IMR-90 (cell line): ENCODE data around the gene SSR4. TPM values are rescaled to one million over a fixed set of nuclear protein-coding genes. Genes with fewer than 3 reads are reported as not detected.

Experiments used
- ATAC-seq: fragments of 200-7000 bp; cut with Tn5 transposase; 2 replicates; pipeline ENCODE4 v1.9.1; 2020; ENCODE audit warnings: low read depth, mild to moderate bottlenecking, moderate library complexity
- BruUV-seq: library from RNA; stranded (reverse); fragments of 400-500 nt; replicated peaks from 2 replicates; lab custom pipeline; 2021; lab: Mats Ljungman, UMichigan
- CTCF ChIA-PET: fragments of 300-600 bp; formaldehyde crosslinking; extraction: SDS; loops from one replicate; lab custom pipeline; 2021; ENCODE audit warnings: antibody characterized with exemption; lab: Yijun Ruan, JAX
- POLR2A ChIA-PET: fragments of 300-600 bp; sonication (Branson Sonifier 250); formaldehyde crosslinking; loops from one replicate; lab custom pipeline; 2022; ENCODE audit warnings: antibody characterized with exemption; ENCODE audit not compliant: unreplicated experiment; lab: Charles Lee
- DNase-seq: peaks from one replicate; pipeline ENCODE4 v3.0.0; 2013
- H2AFZ ChIP-seq: replicated peaks from 2 replicates; pipeline ENCODE3; 2013; ENCODE audit warnings: low read length, mild to moderate bottlenecking; ENCODE audit not compliant: poor library complexity
- H2AK5ac ChIP-seq: 2 replicates; pipeline ENCODE4 v1.6.1; 2013; ENCODE audit warnings: low read depth, low read length, inconsistent platforms
- H2AK9ac ChIP-seq: replicated peaks from 2 replicates; pipeline ENCODE3; 2013; ENCODE audit warnings: mild to moderate bottlenecking, low read depth, low read length, moderate library complexity; ENCODE audit not compliant: poor library complexity
- H2BK120ac ChIP-seq: 2 replicates; pipeline ENCODE4 v1.6.1; 2013; ENCODE audit warnings: low read depth, low read length, inconsistent platforms
- H2BK15ac ChIP-seq: 3 replicates; pipeline ENCODE4 v1.6.1; 2013; ENCODE audit warnings: low read depth, low read length, inconsistent platforms
- H2BK20ac ChIP-seq: 2 replicates; pipeline ENCODE4 v1.6.1; 2013; ENCODE audit warnings: low read depth, mild to moderate bottlenecking, inconsistent platforms, low read length, moderate library complexity
- H2BK5ac ChIP-seq: 2 replicates; pipeline ENCODE4 v1.6.1; 2013; ENCODE audit warnings: mild to moderate bottlenecking, low read depth, low read length, inconsistent platforms; ENCODE audit not compliant: poor library complexity, severe bottlenecking
- H3K14ac ChIP-seq: replicated peaks from 2 replicates; pipeline ENCODE4 v1.6.1; 2013; ENCODE audit warnings: low read depth, low read length, inconsistent platforms
- H3K18ac ChIP-seq: 2 replicates; pipeline ENCODE4 v1.6.1; 2013; ENCODE audit warnings: low read depth, low read length, control low read depth
- H3K23ac ChIP-seq: 2 replicates; pipeline ENCODE4 v1.6.1; 2013; ENCODE audit warnings: low read depth, low read length, inconsistent platforms
- H3K27ac ChIP-seq: 2 replicates; pipeline ENCODE4 v1.5.1; 2013; ENCODE audit warnings: mild to moderate bottlenecking, control low read depth, low read length; ENCODE audit not compliant: insufficient read depth
- H3K27me3 ChIP-seq: 2 replicates; pipeline ENCODE4 v1.6.1; 2013; ENCODE audit warnings: low read length; ENCODE audit not compliant: control insufficient read depth, insufficient read depth
- H3K36me3 ChIP-seq: 2 replicates; pipeline ENCODE4 v1.6.1; 2013; ENCODE audit warnings: low read length, mixed read lengths; ENCODE audit not compliant: control insufficient read depth, insufficient read depth
- H3K4ac ChIP-seq: 2 replicates; pipeline ENCODE4 v1.6.1; 2013; ENCODE audit warnings: low read depth, low read length, inconsistent platforms
- H3K4me1 ChIP-seq: 2 replicates; pipeline ENCODE4 v1.6.1; 2013; ENCODE audit warnings: low read length, mixed read lengths; ENCODE audit not compliant: control insufficient read depth, insufficient read depth
- H3K4me2 ChIP-seq: 2 replicates; pipeline ENCODE4 v1.6.1; 2013; ENCODE audit warnings: low read depth, mild to moderate bottlenecking, control low read depth, low read length, moderate library complexity
- H3K4me3 ChIP-seq: 2 replicates; pipeline ENCODE4 v1.5.1; 2013; ENCODE audit warnings: low read depth, mild to moderate bottlenecking, control low read depth, low read length, moderate library complexity; ENCODE audit not compliant: insufficient read depth
- H3K56ac ChIP-seq: 2 replicates; pipeline ENCODE4 v1.6.1; 2013; ENCODE audit warnings: low read length, inconsistent platforms; ENCODE audit not compliant: insufficient read depth; ENCODE audit errors: extremely low read depth
- H3K79me1 ChIP-seq, 2 experiments: 2 replicates each; pipeline ENCODE4 v1.6.1; 2013; ENCODE audit warnings: low read length in 2 of 2, inconsistent platforms in 1 of 2, low read depth in 1 of 2
- H3K9ac ChIP-seq: 2 replicates; pipeline ENCODE4 v1.6.1; 2013; ENCODE audit warnings: low read depth, low read length, control low read depth
- H3K9me1 ChIP-seq: 2 replicates; pipeline ENCODE4 v1.6.1; 2013; ENCODE audit warnings: low read length, inconsistent platforms; ENCODE audit not compliant: insufficient read depth
- H3K9me3 ChIP-seq: 2 replicates; pipeline ENCODE4 v1.6.1; 2013; ENCODE audit warnings: low read length; ENCODE audit not compliant: control insufficient read depth, insufficient read depth
- H4K20me1 ChIP-seq: 2 replicates; pipeline ENCODE4 v1.6.1; 2013; ENCODE audit warnings: low read length, inconsistent platforms; ENCODE audit not compliant: insufficient read depth
- H4K5ac ChIP-seq: 2 replicates; pipeline ENCODE4 v1.6.1; 2013; ENCODE audit warnings: mild to moderate bottlenecking, low read depth, low read length, control low read depth
- H4K8ac ChIP-seq, 2 experiments: 2 replicates each; pipeline ENCODE4 v1.6.1; 2013; ENCODE audit warnings: low read depth in 2 of 2, low read length in 2 of 2, control low read depth in 1 of 2, inconsistent platforms in 1 of 2
- H4K91ac ChIP-seq: 2 replicates; pipeline ENCODE4 v1.6.1; 2013; ENCODE audit warnings: low read depth, low read length, inconsistent platforms; ENCODE audit not compliant: insufficient read depth
- BHLHE40 ChIP-seq: fragments of 150-350 bp; IDR thresholded peaks from 2 replicates; pipeline ENCODE4 v1.6.1; 2016; ENCODE audit warnings: mild to moderate bottlenecking, low read depth, low read length
- CEBPB ChIP-seq: IDR thresholded peaks from 2 replicates; pipeline ENCODE4 v1.6.1; 2012; ENCODE audit warnings: low read depth, low read length, improper control_type of control experiment
- CHD1 ChIP-seq: IDR thresholded peaks from 2 replicates; pipeline ENCODE4 v1.6.1; 2012; ENCODE audit warnings: low read depth, low read length, improper control_type of control experiment
- FOS ChIP-seq: fragments of 150-350 bp; IDR thresholded peaks from 2 replicates; pipeline ENCODE4 v1.6.1; 2016; ENCODE audit warnings: low read depth, low read length
- MAFK ChIP-seq: IDR thresholded peaks from 2 replicates; pipeline ENCODE4 v1.6.1; 2012; ENCODE audit warnings: low read depth, low read length, improper control_type of control experiment
- MAZ ChIP-seq: IDR thresholded peaks from 2 replicates; pipeline ENCODE4 v1.6.1; 2012; ENCODE audit warnings: low read depth, mild to moderate bottlenecking, low read length, improper control_type of control experiment, moderate library complexity, borderline replicate concordance
- MXI1 ChIP-seq: IDR thresholded peaks from 2 replicates; pipeline ENCODE4 v1.6.1; 2012; ENCODE audit warnings: low read depth, mild to moderate bottlenecking, low read length, moderate library complexity, borderline replicate concordance
- NFE2L2 ChIP-seq: fragments of 150-350 bp; IDR thresholded peaks from 2 replicates; pipeline ENCODE4 v1.6.1; 2016; ENCODE audit warnings: low read depth, mild to moderate bottlenecking, low read length
- POLR2A ChIP-seq: IDR thresholded peaks from 2 replicates; pipeline ENCODE4 v1.6.1; 2012; ENCODE audit warnings: mild to moderate bottlenecking, low read depth, low read length
- RAD21 ChIP-seq: IDR thresholded peaks from 2 replicates; pipeline ENCODE4 v1.6.1; 2012; ENCODE audit warnings: low read length, improper control_type of control experiment
- RCOR1 ChIP-seq: IDR thresholded peaks from 2 replicates; pipeline ENCODE4 v1.6.1; 2012; ENCODE audit warnings: mild to moderate bottlenecking, low read length, improper control_type of control experiment; ENCODE audit not compliant: insufficient replicate concordance
- RFX5 ChIP-seq: IDR thresholded peaks from 2 replicates; pipeline ENCODE4 v1.8.0; 2012; ENCODE audit warnings: low read depth, mild to moderate bottlenecking, low read length, moderate library complexity
- SMC3 ChIP-seq: fragments of 150-350 bp; IDR thresholded peaks from 2 replicates; pipeline ENCODE4 v1.6.1; 2016; ENCODE audit warnings: low read depth, mild to moderate bottlenecking, antibody characterized with exemption, low read length, moderate library complexity
- WGBS, 2 experiments: methylation state at CpG; one replicate each; pipeline versions ENCODE4 v1.1.5 to v1.1.7; 2013; ENCODE audit warnings: missing lambda C conversion rate in 2 of 2; ENCODE audit not compliant: insufficient read length in 1 of 2; ENCODE audit errors: extremely low coverage in 2 of 2; 5-methylcytosine and 5-hydroxymethylcytosine counted together
- dilution Hi-C: fragments of 300-500 bp; cut with HindIII; formaldehyde crosslinking; loops from one replicate; pipeline ENCODE4 v1.14.3; 2018; ENCODE audit warnings: low sequenced_read_pairs; ENCODE audit not compliant: unreplicated experiment
- in situ Hi-C: fragments of 300-500 bp; cut with MboI; formaldehyde crosslinking; loops from 3 replicates; pipeline ENCODE4 v1.14.3; 2019; ENCODE audit warnings: low sequenced_read_pairs, inconsistent platforms, mixed read lengths
- intact Hi-C: fragments of 100-400 bp; cut with micrococcal nuclease; formaldehyde crosslinking; loops from 2 replicates; pipeline ENCODE4 v1.10.0; 2022
- polyA plus RNA-seq, 3 experiments: library from polyadenylated mRNA; depleted of rRNA; stranded (reverse); fragments of >200 nt; gene quantifications; 2 replicates each; pipeline ENCODE4 v1.2.3, GENCODE V29; 2012; ENCODE audit warnings: low replicate concordance in 1 of 3
- total RNA-seq: library from RNA; depleted of rRNA; stranded (reverse); fragments of >200 nt; gene quantifications from 2 replicates; pipeline ENCODE4 v1.2.3, GENCODE V29; 2012
- TF ChIP-seq, protein P1 (sequence below): fragments of 150-350 bp; IDR thresholded peaks from 2 replicates; pipeline ENCODE4 v1.6.1; 2016; ENCODE audit warnings: low read depth, mild to moderate bottlenecking, low read length, moderate library complexity, borderline replicate concordance
- TF ChIP-seq, protein P2 (sequence below): fragments of 150-350 bp; IDR thresholded peaks from 2 replicates; pipeline ENCODE4 v1.6.1; 2017; ENCODE audit warnings: mild to moderate bottlenecking, antibody characterized with exemption, low read length, low read depth
- TF ChIP-seq, protein P3 (sequence below): conservative IDR thresholded peaks from 2 replicates; pipeline ENCODE4 v1.5.1; 2012; ENCODE audit warnings: mild to moderate bottlenecking, low read depth, low read length, improper control_type of control experiment

SSR4 gene
- total and polyA plus RNA-seq, 2 of the 4 experiments (the other 2 are of a cell fraction) = 141 to 480 TPM

DNA sequence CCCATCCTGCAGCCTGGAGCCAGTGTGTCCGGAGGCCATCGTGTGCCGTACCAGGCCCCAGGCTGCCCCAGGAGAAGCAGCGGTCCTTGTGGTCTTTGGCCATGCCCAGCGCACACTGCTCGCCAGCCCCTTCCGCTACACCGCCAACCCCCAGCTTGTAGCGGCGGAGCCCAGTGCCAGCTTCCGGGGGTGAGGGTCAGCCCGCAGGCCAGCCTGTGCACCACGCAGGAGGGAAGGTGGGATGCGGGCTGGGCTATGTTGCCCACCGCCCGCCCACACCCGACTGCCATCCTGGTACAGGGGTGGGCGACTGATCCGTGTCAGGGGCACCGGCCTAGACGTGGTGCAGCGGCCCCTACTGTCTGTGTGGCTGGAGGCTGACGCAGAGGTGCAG is 21.3 kb upstream of the SSR4 start:
- BruUV-seq = no TSS peak
- Histone ChIP-seq H3K36me3 (peaks cover 4% of the 10 kb centered on the region; the same call in 1 of the 2 replicates), H3K4me1 (no peaks in the 10 kb centered on the region), H2AFZ (no peak overlapping the region), H3K9me3 (no peaks in the 10 kb centered on the region; the same call in 1 of the 2 replicates), H4K8ac (no peak overlapping the region), H3K9me1 (no peaks in the 10 kb centered on the region), H4K91ac (no peak overlapping the region), H3K23ac (no peak overlapping the region), H2AK9ac (no peak overlapping the region), H4K20me1 (no peaks in the 10 kb centered on the region), H3K4ac (no peak overlapping the region), H2AK5ac (no peak overlapping the region), H4K5ac (no peak overlapping the region), H2BK20ac (no peak overlapping the region), H3K9ac (no peak overlapping the region), H3K18ac (no peak overlapping the region), H2BK5ac (no peak overlapping the region), H3K4me3 (no peak overlapping the region), H3K27ac (no peak overlapping the region), H3K14ac (no peak overlapping the region), H3K79me1 (no peaks in the 10 kb centered on the region), H3K56ac (no peak overlapping the region), H2BK15ac (no peak overlapping the region), H3K4me2 (no peak overlapping the region), H2BK120ac (no peak overlapping the region), H3K27me3 (no peaks in the 10 kb centered on the region)
- intact Hi-C loops = no loop called here
- CTCF ChIA-PET = no interaction called here
- in situ Hi-C loops = no loop called here
- POLR2A ChIA-PET = no interaction called here
- WGBS, 2 experiments = 94% methylated on average over 11 of the region's 23 CpGs; no CpG with 5 or more reads in 1 of the 2 experiments
- no peak for DNase-seq
- TF ChIP-seq RAD21 (no peak), MXI1 (no peak), POLR2A (no peak), NFE2L2 (no peak), BHLHE40 (no peak), SMC3 (no peak), RFX5 (no peak), CHD1 (no peak), CEBPB (no peak), FOS (no peak), RCOR1 (no peak), MAZ (no peak), MAFK (no peak)
- TF ChIP-seq, protein P1, sequence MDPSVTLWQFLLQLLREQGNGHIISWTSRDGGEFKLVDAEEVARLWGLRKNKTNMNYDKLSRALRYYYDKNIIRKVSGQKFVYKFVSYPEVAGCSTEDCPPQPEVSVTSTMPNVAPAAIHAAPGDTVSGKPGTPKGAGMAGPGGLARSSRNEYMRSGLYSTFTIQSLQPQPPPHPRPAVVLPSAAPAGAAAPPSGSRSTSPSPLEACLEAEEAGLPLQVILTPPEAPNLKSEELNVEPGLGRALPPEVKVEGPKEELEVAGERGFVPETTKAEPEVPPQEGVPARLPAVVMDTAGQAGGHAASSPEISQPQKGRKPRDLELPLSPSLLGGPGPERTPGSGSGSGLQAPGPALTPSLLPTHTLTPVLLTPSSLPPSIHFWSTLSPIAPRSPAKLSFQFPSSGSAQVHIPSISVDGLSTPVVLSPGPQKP = no peak
- TF ChIP-seq, protein P2, sequence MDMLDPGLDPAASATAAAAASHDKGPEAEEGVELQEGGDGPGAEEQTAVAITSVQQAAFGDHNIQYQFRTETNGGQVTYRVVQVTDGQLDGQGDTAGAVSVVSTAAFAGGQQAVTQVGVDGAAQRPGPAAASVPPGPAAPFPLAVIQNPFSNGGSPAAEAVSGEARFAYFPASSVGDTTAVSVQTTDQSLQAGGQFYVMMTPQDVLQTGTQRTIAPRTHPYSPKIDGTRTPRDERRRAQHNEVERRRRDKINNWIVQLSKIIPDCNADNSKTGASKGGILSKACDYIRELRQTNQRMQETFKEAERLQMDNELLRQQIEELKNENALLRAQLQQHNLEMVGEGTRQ = no peak
- TF ChIP-seq, protein P3, sequence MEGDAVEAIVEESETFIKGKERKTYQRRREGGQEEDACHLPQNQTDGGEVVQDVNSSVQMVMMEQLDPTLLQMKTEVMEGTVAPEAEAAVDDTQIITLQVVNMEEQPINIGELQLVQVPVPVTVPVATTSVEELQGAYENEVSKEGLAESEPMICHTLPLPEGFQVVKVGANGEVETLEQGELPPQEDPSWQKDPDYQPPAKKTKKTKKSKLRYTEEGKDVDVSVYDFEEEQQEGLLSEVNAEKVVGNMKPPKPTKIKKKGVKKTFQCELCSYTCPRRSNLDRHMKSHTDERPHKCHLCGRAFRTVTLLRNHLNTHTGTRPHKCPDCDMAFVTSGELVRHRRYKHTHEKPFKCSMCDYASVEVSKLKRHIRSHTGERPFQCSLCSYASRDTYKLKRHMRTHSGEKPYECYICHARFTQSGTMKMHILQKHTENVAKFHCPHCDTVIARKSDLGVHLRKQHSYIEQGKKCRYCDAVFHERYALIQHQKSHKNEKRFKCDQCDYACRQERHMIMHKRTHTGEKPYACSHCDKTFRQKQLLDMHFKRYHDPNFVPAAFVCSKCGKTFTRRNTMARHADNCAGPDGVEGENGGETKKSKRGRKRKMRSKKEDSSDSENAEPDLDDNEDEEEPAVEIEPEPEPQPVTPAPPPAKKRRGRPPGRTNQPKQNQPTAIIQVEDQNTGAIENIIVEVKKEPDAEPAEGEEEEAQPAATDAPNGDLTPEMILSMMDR = no peak
- ATAC-seq = no peak
- dilution Hi-C loops = no loop called here
